Endodermal cell (in vitro differentiated cells): Measurements from ENCODE around the gene CEP85L. TPM values are rescaled to one million over a fixed set of nuclear protein-coding genes. Genes with fewer than 3 reads are reported as not detected.

ENCODE experiments used
- DNase-seq: peaks from one replicate; pipeline ENCODE4 v3.0.0-alpha.2; 2017
- H3K27ac ChIP-seq: 2 replicates; pipeline ENCODE4 v1.5.1; 2013; ENCODE audit warnings: mild to moderate bottlenecking, low read depth, low read length, moderate library complexity
- H3K27me3 ChIP-seq: 2 replicates; pipeline ENCODE4 v1.6.1; 2013; ENCODE audit warnings: mild to moderate bottlenecking, low read length, moderate library complexity; ENCODE audit not compliant: insufficient read depth, control insufficient read depth, poor library complexity, severe bottlenecking
- H3K36me3 ChIP-seq: 2 replicates; pipeline ENCODE4 v1.7.0; 2013; ENCODE audit warnings: mild to moderate bottlenecking, low read length, moderate library complexity; ENCODE audit not compliant: control insufficient read depth, insufficient read depth
- H3K4me1 ChIP-seq: one replicate; pipeline ENCODE4 v1.7.0; 2013; ENCODE audit warnings: low read length; ENCODE audit not compliant: control insufficient read depth, insufficient read depth
- H3K4me3 ChIP-seq: 2 replicates; pipeline ENCODE4 v1.5.1; 2013; ENCODE audit warnings: mild to moderate bottlenecking, low read length, moderate library complexity
- H3K9ac ChIP-seq: 2 replicates; pipeline ENCODE4 v1.6.1; 2013; ENCODE audit warnings: mild to moderate bottlenecking, low read length, moderate library complexity; ENCODE audit not compliant: poor library complexity, severe bottlenecking; ENCODE audit errors: extremely low read depth
- H3K9me3 ChIP-seq: 2 replicates; pipeline ENCODE4 v1.6.1; 2013; ENCODE audit warnings: mild to moderate bottlenecking, low read length, moderate library complexity; ENCODE audit not compliant: control insufficient read depth
- H3K27ac Mint-ChIP-seq: 2 replicates; pipeline ENCODE4 v1.8.0; 2020; ENCODE audit warnings: mixed read lengths
- H3K27me3 Mint-ChIP-seq: 2 replicates; pipeline ENCODE4 v1.8.0; 2021; ENCODE audit warnings: mild to moderate bottlenecking, mixed read lengths; ENCODE audit not compliant: insufficient read depth
- H3K36me3 Mint-ChIP-seq: 2 replicates; pipeline ENCODE4 v1.8.0; 2020; ENCODE audit warnings: low read depth, mixed read lengths
- H3K4me1 Mint-ChIP-seq: 2 replicates; pipeline ENCODE4 v1.8.0; 2020; ENCODE audit warnings: mixed read lengths
- H3K4me3 Mint-ChIP-seq: 2 replicates; pipeline ENCODE4 v1.8.0; 2020; ENCODE audit warnings: mild to moderate bottlenecking, moderate library complexity, mixed read lengths
- H3K9me3 Mint-ChIP-seq: 2 replicates; pipeline ENCODE4 v1.8.0; 2020; ENCODE audit warnings: mild to moderate bottlenecking, mixed read lengths
- WGBS, 2 experiments: methylation state at CpG; one replicate each; pipeline versions ENCODE4 v1.1.5 to v1.1.7; 2013; ENCODE audit warnings: missing lambda C conversion rate in 2 of 2, mixed read lengths in 1 of 2; ENCODE audit not compliant: insufficient coverage in 1 of 2, insufficient read length in 1 of 2; 5-methylcytosine and 5-hydroxymethylcytosine counted together
- total RNA-seq, 2 donors: library from RNA; stranded (reverse); fragmentation: NEBNext Ultra II Directional in 1 of 2; extraction: Animal tissue kit (Norgen Biotek cat#: 25700) in 1 of 2; gene quantifications; 2 replicates in 1 of 2; 3 replicates in 1 of 2; pipeline ENCODE4 v1.2.1, GENCODE V29; 2021
- TF ChIP-seq, protein P1 (sequence below): fragments of 200-600 bp; sonication (generic); conservative IDR thresholded peaks from 2 replicates; pipeline ENCODE4 v1.5.0; 2021; ENCODE audit warnings: antibody characterized with exemption, mild to moderate bottlenecking

CEP85L gene
- total RNA-seq, 2 donors from 2014 or later, result 6.7 to 10.2 TPM

DNA sequence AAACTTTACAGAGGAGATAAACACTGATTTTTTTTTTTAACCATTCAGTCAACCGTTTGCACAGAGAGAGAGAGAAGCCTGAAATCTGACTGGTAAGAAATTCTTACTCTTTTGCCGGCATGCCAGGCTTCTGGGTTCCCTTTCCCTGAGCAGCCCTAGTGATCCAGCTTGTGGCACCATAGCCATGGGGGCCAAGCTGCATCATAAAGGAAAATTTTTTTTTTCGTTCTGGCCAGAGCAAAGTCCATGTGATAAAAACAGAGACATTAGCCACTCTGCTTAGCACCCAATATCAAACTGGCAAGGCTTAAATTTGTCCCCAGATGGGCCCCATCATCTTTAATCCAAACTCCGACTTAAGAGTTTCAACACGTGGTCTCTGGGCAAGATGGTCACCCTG is 44.5 kb downstream of the CEP85L start:
- Mint-ChIP-seq H3K27me3 (no peaks in the 10 kb centered on the region), H3K36me3 (peaks cover 6% of the 10 kb centered on the region), H3K4me3 (no peak overlapping the region), H3K4me1 (no peaks in the 10 kb centered on the region), H3K27ac (no peak overlapping the region), H3K9me3 (peaks cover 26% of the 10 kb centered on the region)
- DNase-seq, result no peak
- no peak overlapping the region for H3K27ac ChIP-seq
- no peak overlapping the region for H3K9ac ChIP-seq
- H3K36me3 ChIP-seq, result no peaks in the 10 kb centered on the region
- TF ChIP-seq, protein P1, sequence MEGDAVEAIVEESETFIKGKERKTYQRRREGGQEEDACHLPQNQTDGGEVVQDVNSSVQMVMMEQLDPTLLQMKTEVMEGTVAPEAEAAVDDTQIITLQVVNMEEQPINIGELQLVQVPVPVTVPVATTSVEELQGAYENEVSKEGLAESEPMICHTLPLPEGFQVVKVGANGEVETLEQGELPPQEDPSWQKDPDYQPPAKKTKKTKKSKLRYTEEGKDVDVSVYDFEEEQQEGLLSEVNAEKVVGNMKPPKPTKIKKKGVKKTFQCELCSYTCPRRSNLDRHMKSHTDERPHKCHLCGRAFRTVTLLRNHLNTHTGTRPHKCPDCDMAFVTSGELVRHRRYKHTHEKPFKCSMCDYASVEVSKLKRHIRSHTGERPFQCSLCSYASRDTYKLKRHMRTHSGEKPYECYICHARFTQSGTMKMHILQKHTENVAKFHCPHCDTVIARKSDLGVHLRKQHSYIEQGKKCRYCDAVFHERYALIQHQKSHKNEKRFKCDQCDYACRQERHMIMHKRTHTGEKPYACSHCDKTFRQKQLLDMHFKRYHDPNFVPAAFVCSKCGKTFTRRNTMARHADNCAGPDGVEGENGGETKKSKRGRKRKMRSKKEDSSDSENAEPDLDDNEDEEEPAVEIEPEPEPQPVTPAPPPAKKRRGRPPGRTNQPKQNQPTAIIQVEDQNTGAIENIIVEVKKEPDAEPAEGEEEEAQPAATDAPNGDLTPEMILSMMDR, result no peak
- no peak overlapping the region for H3K4me3 ChIP-seq
- H3K9me3 ChIP-seq, result peaks cover 28% of the 10 kb centered on the region
- WGBS, 2 experiments, result 95 to 100% methylated on average over 2 to 5 of the region's 5 CpGs
- H3K27me3 ChIP-seq, result no peaks in the 10 kb centered on the region
- H3K4me1 ChIP-seq, result no peaks in the 10 kb centered on the region

DNA sequence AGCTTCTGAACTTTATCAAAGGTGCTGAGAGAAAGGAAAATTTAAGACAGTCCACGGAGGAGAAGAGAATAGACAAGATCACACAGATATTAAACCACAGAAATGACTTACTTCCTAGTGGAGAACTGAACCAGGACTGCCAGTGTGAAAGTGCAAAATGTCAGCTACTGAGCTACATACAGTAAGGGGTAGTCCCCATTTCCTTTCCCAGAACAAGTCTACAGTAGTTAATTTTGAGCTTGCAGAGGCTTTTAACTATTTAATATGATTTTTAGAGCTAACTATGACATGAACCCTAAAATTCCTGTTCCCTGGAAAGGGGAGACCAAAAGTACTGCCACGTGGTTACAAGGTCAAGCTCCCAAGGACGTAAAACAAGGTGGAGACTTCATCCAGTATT is 45.1 kb downstream of the CEP85L start:
- Histone ChIP-seq H3K36me3 (no peaks in the 10 kb centered on the region), H3K4me3 (no peak overlapping the region), H3K27ac (no peak overlapping the region), H3K9me3 (peaks cover 23% of the 10 kb centered on the region), H3K27me3 (no peaks in the 10 kb centered on the region), H3K4me1 (no peaks in the 10 kb centered on the region), H3K9ac (no peak overlapping the region)
- Mint-ChIP-seq H3K36me3 (peaks cover 5% of the 10 kb centered on the region), H3K9me3 (peaks cover 24% of the 10 kb centered on the region), H3K4me3 (no peak overlapping the region), H3K4me1 (no peaks in the 10 kb centered on the region), H3K27me3 (no peaks in the 10 kb centered on the region), H3K27ac (no peak overlapping the region)
- whole genome bisulfite sequencing, 2 experiments, result 89 to 94% methylated on average over 2 to 3 of the region's 3 CpGs
- TF ChIP-seq, protein P1, result no peak
- no peak for DNase-seq

GRCh38 chr6:118603372-118603771 is 48.0 kb downstream of the CEP85L start:
- H3K27me3 ChIP-seq, result no peaks in the 10 kb centered on the region
- no peaks in the 10 kb centered on the region for H3K36me3 ChIP-seq
- H3K27ac ChIP-seq, result no peak overlapping the region
- H3K4me1 ChIP-seq, result no peaks in the 10 kb centered on the region
- no peak overlapping the region for H3K27ac Mint-ChIP-seq
- H3K4me1 Mint-ChIP-seq, result no peaks in the 10 kb centered on the region
- no peaks in the 10 kb centered on the region for H3K27me3 Mint-ChIP-seq
- no peak overlapping the region for H3K4me3 Mint-ChIP-seq
- no peak overlapping the region for H3K9ac ChIP-seq
- no peak overlapping the region for H3K4me3 ChIP-seq
- no peak for DNase-seq
- H3K36me3 Mint-ChIP-seq, result peaks cover 5% of the 10 kb centered on the region
- 95 to 100% methylated on average over 2 of the region's 2 CpGs for WGBS, 2 experiments
- TF ChIP-seq, protein P1, result no peak
- H3K9me3 ChIP-seq, result peaks cover 23% of the 10 kb centered on the region
- H3K9me3 Mint-ChIP-seq, result peaks cover 24% of the 10 kb centered on the region
